Karpas-422 (cell line): ENCODE results near the gene ACAA2. TPM values are rescaled to one million over a fixed set of nuclear protein-coding genes. Genes with fewer than 3 reads are reported as not detected.

Source experiments
- DNase-seq: peaks from one replicate; pipeline ENCODE4 v3.0.0-alpha.2; 2015
- H2AFZ ChIP-seq: fragments of 200-600 bp; sonication (generic); 2 replicates; pipeline ENCODE4 v1.6.1; 2014; ENCODE audit warnings: antibody characterized with exemption, low read length, mixed read lengths
- H3K27ac ChIP-seq: fragments of 200-600 bp; sonication (generic); 2 replicates; pipeline ENCODE4 v1.5.1; 2014; ENCODE audit warnings: mild to moderate bottlenecking, low read length, moderate library complexity
- H3K27me3 ChIP-seq: fragments of 200-600 bp; sonication (generic); 2 replicates; pipeline ENCODE4 v1.6.1; 2014; ENCODE audit warnings: low read length, mixed read lengths
- H3K36me3 ChIP-seq: fragments of 200-600 bp; sonication (generic); 2 replicates; pipeline ENCODE4 v1.6.1; 2014; ENCODE audit warnings: low read length, mixed read lengths; ENCODE audit not compliant: insufficient read depth
- H3K4me1 ChIP-seq: fragments of 200-600 bp; sonication (generic); 2 replicates; pipeline ENCODE4 v1.6.1; 2014; ENCODE audit warnings: mild to moderate bottlenecking, low read length, mixed read lengths
- H3K4me2 ChIP-seq: fragments of 200-600 bp; sonication (generic); 2 replicates; pipeline ENCODE4 v1.6.1; 2014; ENCODE audit warnings: low read length, low read depth, mild to moderate bottlenecking; ENCODE audit not compliant: poor library complexity, severe bottlenecking
- H3K4me3 ChIP-seq: fragments of 200-600 bp; sonication (generic); 2 replicates; pipeline ENCODE4 v1.5.1; 2014; ENCODE audit warnings: mild to moderate bottlenecking, antibody characterized with exemption, low read length, mixed read lengths
- H3K79me2 ChIP-seq: fragments of 200-600 bp; sonication (generic); 2 replicates; pipeline ENCODE4 v1.6.1; 2014; ENCODE audit warnings: mild to moderate bottlenecking, low read length, mixed read lengths
- H3K9ac ChIP-seq: fragments of 200-600 bp; sonication (generic); 2 replicates; pipeline ENCODE4 v1.6.0; 2014; ENCODE audit warnings: low read length
- H3K9me2 ChIP-seq: fragments of 200-600 bp; sonication (generic), shearing (Covaris generic); replicated peaks from 2 replicates; pipeline ENCODE4 v1.6.0; 2014; ENCODE audit warnings: mild to moderate bottlenecking, low read length, moderate library complexity; ENCODE audit not compliant: insufficient read depth
- H3K9me3 ChIP-seq: fragments of 300-700, 200-600 bp; sonication (generic); 2 replicates; pipeline ENCODE4 v1.6.1; 2014; ENCODE audit warnings: low read length, mixed read lengths
- H4K20me1 ChIP-seq: fragments of 200-600 bp; sonication (generic); 2 replicates; pipeline ENCODE4 v1.6.1; 2014; ENCODE audit warnings: mild to moderate bottlenecking, antibody characterized with exemption, low read length, low read depth; ENCODE audit not compliant: insufficient read depth
- total RNA-seq: library from RNA; depleted of rRNA; stranded (reverse); fragments of >200 nt; shearing (Covaris generic); gene quantifications from 2 replicates; pipeline ENCODE4 v1.2.3, GENCODE V29; 2014; ENCODE audit warnings: low replicate concordance; rRNA removed

ACAA2 gene, protein sequence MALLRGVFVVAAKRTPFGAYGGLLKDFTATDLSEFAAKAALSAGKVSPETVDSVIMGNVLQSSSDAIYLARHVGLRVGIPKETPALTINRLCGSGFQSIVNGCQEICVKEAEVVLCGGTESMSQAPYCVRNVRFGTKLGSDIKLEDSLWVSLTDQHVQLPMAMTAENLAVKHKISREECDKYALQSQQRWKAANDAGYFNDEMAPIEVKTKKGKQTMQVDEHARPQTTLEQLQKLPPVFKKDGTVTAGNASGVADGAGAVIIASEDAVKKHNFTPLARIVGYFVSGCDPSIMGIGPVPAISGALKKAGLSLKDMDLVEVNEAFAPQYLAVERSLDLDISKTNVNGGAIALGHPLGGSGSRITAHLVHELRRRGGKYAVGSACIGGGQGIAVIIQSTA
- 46.9 and 54.4 TPM in 2 replicates for total RNA-seq

DNA sequence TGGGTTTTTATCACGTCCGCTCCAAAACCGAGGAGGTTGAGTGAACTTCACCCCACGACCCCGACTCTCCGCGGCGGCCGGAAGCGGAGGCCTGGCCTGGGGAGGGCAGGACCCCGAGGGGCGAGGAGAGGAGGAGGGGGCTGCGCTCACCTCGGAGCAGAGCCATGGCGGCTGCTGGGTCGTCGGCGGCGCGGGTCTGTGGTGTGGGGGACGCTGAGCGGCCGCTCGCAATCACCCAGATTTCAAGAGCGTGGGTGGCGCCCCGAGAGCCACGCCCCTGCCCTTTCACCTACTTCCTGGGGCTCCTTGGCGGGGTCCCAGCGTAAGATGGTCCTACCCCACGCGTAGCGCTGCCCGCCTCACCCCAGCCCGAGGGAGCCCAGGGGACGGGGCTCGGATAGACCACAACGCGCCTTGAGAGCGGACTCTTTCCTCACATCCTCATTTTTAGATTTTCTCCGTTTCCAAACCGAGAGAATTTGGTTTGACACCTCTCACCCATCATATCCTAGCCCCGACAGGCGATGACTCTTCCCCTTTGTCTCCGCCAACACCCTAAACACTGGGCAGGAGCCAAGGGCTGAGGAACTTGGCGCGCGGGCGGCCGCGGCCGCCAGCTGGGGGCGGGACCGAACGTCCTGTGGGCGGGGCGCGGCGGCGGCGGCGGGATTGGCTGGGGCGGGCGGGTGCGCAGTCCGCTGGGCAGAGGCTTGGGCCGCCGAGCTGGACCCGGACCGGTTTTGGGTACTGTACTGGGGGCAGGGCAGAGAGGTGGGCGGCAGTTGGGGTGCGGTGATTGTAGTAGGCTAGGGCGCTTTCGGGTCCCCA, at the start of gene ACAA2:
Gene ACAA2, minus strand, starts transcription at position 215 of the 828 bp plus-strand sequence. Its CDS starts 49 bp downstream, at position 166.
- Histone ChIP-seq H3K4me1 (peaks cover 22% of the 10 kb centered on the region), H3K9me2 (no peaks in the 10 kb centered on the region), H3K79me2 (peaks cover 47% of the 10 kb centered on the region), H3K9ac (peak within 1 kb of the TSS; percentile 88), H3K4me3 (peak within 1 kb of the TSS; percentile 73), H3K9me3 (peaks cover 3% of the 10 kb centered on the region; the same call in 1 of the 2 replicates), H2AFZ (peak within 1 kb of the TSS; percentile 97), H4K20me1 (no peaks in the 10 kb centered on the region), H3K4me2 (peak within 1 kb of the TSS; percentile 95), H3K36me3 (no peaks in the 10 kb centered on the region), H3K27me3 (no peaks in the 10 kb centered on the region), H3K27ac (peak within 1 kb of the TSS; percentile 89)
- DNase-seq, result peak; percentile 92

DNA sequence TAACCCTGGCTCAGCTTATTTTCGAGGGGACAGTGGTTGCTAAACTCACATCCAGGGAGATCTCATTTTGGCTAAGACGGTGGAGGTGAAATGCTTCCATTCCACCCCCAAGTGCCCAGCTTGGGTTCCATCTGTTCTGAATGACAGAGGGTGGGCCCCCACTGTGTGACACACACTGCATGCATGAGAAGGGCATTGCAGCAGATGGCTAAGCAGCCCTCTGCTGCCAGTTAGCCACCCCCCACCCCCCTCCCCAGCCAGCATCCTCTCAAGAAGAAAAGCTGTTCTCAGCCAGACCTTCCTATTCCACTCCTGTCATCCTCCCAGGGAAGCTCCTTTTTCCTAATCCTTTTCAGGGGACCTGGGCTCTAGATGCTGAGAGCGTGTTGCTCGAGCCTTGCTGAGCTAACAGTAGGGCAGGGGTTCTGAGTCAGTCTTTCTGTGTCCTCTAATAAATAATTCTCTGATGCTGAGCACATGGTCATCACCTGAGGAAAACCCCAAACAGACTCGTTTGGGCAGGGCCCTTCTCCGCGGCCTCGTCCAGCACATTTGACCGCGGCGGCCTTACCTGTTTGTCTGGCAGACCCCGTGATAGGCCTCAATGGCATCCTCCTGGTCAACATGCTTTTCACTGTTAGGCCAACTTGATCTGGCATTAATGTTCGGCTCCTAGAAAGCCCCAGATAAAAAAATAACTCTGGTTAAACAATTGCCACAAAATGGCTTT, 49.5 kb upstream of the ACAA2 start:
- no peaks in the 10 kb centered on the region for H4K20me1 ChIP-seq
- no peaks in the 10 kb centered on the region for H3K27me3 ChIP-seq
- H3K4me1 ChIP-seq, result no peaks in the 10 kb centered on the region
- H3K9ac ChIP-seq, result no peak overlapping the region
- H3K4me3 ChIP-seq, result no peak overlapping the region
- no peak overlapping the region for H3K4me2 ChIP-seq
- no peaks in the 10 kb centered on the region for H3K79me2 ChIP-seq
- no peaks in the 10 kb centered on the region for H3K9me3 ChIP-seq
- no peak overlapping the region for H2AFZ ChIP-seq
- no peak for DNase-seq
- no peaks in the 10 kb centered on the region for H3K36me3 ChIP-seq
- no peaks in the 10 kb centered on the region for H3K9me2 ChIP-seq
- no peak overlapping the region for H3K27ac ChIP-seq

DNA sequence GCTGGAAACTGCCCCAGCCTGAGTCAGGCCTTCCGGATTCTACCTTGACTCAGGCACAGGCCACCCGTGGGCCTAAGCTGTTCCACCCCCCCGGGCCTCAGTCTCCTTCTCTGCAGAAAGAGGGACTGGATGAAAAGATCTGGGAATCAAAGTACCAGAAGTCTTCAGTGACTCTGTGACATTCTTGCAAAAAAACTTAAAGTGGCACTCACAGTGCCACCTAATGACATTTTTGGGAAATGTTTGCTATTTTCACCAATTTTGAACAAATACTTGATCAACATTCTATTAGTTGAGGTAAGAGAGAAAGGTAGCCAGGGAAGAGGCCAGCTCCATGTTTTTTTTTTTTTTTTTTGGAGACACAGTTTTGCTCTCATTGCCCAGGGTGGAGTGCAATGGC, 48.3 kb upstream of the ACAA2 start:
- Histone ChIP-seq H3K4me1 (no peaks in the 10 kb centered on the region), H3K79me2 (no peaks in the 10 kb centered on the region), H4K20me1 (no peaks in the 10 kb centered on the region), H2AFZ (no peak overlapping the region), H3K36me3 (no peaks in the 10 kb centered on the region), H3K27me3 (no peaks in the 10 kb centered on the region), H3K4me2 (no peak overlapping the region), H3K9me3 (no peaks in the 10 kb centered on the region), H3K27ac (no peak overlapping the region), H3K9ac (no peak overlapping the region), H3K4me3 (no peak overlapping the region), H3K9me2 (no peaks in the 10 kb centered on the region)
- DNase-seq, result peak; percentile 56

DNA sequence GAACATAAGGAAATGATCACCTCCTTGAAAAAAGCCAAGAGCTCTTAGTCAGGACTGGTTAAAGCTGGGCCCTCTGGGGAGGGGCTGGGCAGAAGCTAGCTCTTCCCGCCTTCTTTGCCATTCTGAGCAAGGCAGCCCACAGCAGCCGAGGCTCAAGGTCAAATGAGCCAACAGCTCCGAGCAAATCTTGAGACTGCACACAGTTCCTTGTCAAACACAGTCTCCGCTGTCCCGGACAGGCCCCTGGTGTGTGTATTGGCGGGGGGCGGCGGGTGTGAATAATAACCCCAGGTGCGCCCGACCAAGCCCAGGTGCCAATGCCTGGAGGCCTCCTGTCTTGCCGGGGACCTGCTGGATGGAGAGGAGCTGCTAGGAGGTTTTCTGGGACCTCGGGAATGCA, 46.4 kb upstream of the ACAA2 start:
- Histone ChIP-seq H3K36me3 (no peaks in the 10 kb centered on the region), H3K9me2 (no peaks in the 10 kb centered on the region), H3K4me3 (no peak overlapping the region), H4K20me1 (no peaks in the 10 kb centered on the region), H3K27ac (no peak overlapping the region), H3K4me1 (no peaks in the 10 kb centered on the region), H3K9ac (no peak overlapping the region), H3K4me2 (no peak overlapping the region), H3K27me3 (no peaks in the 10 kb centered on the region), H3K9me3 (no peaks in the 10 kb centered on the region), H3K79me2 (no peaks in the 10 kb centered on the region), H2AFZ (no peak overlapping the region)
- DNase-seq, result no peak

DNA sequence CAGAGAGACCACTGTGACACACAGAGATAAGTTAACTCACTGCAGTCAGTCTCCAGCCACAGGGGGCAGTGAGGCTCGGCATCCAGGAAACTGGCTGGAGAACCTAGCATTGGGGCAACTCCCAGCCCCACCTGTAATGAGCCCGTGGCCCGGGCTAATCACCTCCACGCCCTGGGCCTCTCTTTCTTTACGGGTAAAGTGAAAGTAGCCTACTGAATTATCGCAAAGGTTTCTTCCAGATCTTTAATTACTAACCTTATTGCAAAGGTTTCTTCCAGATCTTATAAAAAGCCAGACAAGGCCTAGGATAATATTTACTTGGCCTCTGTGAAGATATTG, 45.7 kb upstream of the ACAA2 start:
- Histone ChIP-seq H3K79me2 (no peaks in the 10 kb centered on the region), H3K4me1 (no peaks in the 10 kb centered on the region), H3K36me3 (no peaks in the 10 kb centered on the region), H3K9ac (no peak overlapping the region), H4K20me1 (no peaks in the 10 kb centered on the region), H3K4me3 (no peak overlapping the region), H2AFZ (no peak overlapping the region), H3K27ac (no peak overlapping the region), H3K27me3 (no peaks in the 10 kb centered on the region), H3K9me3 (no peaks in the 10 kb centered on the region), H3K4me2 (no peak overlapping the region), H3K9me2 (no peaks in the 10 kb centered on the region)
- no peak for DNase-seq

DNA sequence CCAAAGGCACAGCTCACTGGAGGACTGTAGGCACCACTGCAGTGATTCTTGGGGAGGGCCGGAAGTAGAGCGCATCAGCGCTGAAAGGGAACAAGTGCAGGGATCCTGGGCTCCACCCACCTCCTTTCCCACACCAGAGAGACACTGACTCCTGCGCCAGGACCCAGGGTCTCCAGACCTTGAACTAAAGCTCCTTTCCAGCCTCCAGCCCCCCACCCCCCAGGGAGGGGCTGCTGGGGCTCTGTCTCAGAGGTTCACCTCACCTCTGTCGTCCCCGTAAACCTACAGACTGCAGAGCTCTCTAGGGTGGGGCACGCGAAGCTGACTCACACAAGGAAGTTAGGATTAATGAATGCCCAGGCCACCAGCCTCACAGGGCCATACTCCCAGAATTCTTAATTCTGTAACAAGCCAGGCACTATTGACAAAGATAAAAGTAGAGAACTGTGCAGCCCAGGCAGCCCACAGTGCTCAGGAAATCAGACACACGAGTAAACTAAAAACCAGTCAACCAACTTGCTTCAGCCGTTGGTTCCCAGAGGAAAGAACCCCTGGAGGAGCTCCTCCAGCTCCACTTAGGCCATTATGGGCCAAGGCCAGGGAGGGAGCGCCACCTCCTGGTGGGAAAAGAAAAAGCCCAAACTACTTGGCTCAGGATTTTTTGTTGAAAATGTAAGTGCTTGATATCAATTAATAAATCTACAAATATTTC, 45.1 kb upstream of the ACAA2 start:
- no peak overlapping the region for H2AFZ ChIP-seq
- H3K9ac ChIP-seq, result no peak overlapping the region
- H3K27me3 ChIP-seq, result no peaks in the 10 kb centered on the region
- peak; percentile 83 for DNase-seq
- H3K4me2 ChIP-seq, result no peak overlapping the region
- no peaks in the 10 kb centered on the region for H3K79me2 ChIP-seq
- H3K36me3 ChIP-seq, result no peaks in the 10 kb centered on the region
- no peaks in the 10 kb centered on the region for H3K4me1 ChIP-seq
- no peaks in the 10 kb centered on the region for H3K9me2 ChIP-seq
- no peaks in the 10 kb centered on the region for H4K20me1 ChIP-seq
- H3K27ac ChIP-seq, result no peak overlapping the region
- no peak overlapping the region for H3K4me3 ChIP-seq
- H3K9me3 ChIP-seq, result no peaks in the 10 kb centered on the region

DNA sequence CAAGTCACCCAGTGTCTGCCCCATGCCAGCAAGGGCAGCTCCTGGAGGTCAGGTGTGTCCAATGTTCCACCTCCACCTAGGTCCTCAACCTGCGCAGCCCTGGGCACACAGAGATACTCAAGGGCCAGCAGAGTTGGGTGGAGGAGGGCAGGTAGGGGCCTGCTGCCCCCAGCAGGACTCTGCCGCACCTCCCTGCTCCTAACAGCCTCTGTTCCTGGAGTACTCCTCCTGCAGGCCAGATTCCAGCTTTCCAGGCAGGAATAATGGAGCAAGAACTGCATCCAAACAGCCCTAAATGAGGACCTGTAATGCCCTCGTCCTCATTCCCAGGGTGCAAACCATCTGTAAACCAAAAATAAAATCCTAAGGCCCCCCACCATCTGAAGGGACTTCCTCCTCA, 44.4 kb upstream of the ACAA2 start:
- Histone ChIP-seq H3K27me3 (no peaks in the 10 kb centered on the region), H2AFZ (no peak overlapping the region), H3K4me1 (no peaks in the 10 kb centered on the region), H3K9me2 (no peaks in the 10 kb centered on the region), H3K27ac (no peak overlapping the region), H3K9me3 (no peaks in the 10 kb centered on the region), H3K79me2 (no peaks in the 10 kb centered on the region), H3K9ac (no peak overlapping the region), H4K20me1 (no peaks in the 10 kb centered on the region), H3K36me3 (no peaks in the 10 kb centered on the region), H3K4me2 (no peak overlapping the region), H3K4me3 (no peak overlapping the region)
- no peak for DNase-seq
